Upper lobe of left lung (tissue), 4 donors: ENCODE data around the gene DLL4.

Experiments used
- POLR2A ChIP-seq, 4 donors: fragments of 450-650 bp; IDR thresholded peaks; one replicate each; pipeline ENCODE4 v1.5.1; 2016 to 2017; ENCODE audit warnings: antibody characterized with exemption in 4 of 4, mild to moderate bottlenecking in 2 of 4
- POLR2AphosphoS5 ChIP-seq, 2 donors: sonication (generic); formaldehyde crosslinking; IDR thresholded peaks; one replicate each; pipeline ENCODE4 v1.5.1; 2017; ENCODE audit warnings: antibody characterized with exemption in 2 of 2
- TF ChIP-seq, protein P1 (sequence below), 6 experiments: fragments of 450-650 bp in 4 of 6; fragments of 200-600 bp in 2 of 6; sonication (generic) in 2 of 6; IDR thresholded peaks; one replicate each; pipeline ENCODE4 v1.5.1; 2016 to 2019; ENCODE audit warnings: antibody characterized with exemption in 6 of 6

DNA sequence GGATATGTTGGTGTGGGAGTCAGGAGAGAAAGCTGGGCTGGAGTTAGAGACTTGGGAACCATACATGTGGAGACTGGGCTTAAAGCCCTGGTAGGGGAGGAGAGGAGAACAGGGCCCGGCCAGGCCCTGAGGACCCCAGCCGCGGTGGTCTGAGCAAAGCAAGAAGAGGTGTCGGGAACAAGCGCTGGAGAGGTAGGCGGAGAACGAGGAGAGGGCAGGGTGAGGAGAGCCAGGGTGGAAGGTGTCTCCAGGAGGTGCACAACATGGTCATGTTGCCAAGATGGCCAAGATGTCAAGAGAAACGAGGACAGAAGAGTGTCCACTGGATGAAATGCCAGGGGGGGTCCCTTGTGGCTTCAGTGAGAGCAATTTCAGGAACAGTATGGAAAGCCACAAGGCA, 29.6 kb downstream of the DLL4 start:
- TF ChIP-seq, protein P1, sequence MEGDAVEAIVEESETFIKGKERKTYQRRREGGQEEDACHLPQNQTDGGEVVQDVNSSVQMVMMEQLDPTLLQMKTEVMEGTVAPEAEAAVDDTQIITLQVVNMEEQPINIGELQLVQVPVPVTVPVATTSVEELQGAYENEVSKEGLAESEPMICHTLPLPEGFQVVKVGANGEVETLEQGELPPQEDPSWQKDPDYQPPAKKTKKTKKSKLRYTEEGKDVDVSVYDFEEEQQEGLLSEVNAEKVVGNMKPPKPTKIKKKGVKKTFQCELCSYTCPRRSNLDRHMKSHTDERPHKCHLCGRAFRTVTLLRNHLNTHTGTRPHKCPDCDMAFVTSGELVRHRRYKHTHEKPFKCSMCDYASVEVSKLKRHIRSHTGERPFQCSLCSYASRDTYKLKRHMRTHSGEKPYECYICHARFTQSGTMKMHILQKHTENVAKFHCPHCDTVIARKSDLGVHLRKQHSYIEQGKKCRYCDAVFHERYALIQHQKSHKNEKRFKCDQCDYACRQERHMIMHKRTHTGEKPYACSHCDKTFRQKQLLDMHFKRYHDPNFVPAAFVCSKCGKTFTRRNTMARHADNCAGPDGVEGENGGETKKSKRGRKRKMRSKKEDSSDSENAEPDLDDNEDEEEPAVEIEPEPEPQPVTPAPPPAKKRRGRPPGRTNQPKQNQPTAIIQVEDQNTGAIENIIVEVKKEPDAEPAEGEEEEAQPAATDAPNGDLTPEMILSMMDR (IDR thresholded peaks at IDR 0.05) = no peak
- no peak for TF ChIP-seq POLR2AphosphoS5 (IDR thresholded peaks at IDR 0.05)
- no peak for TF ChIP-seq POLR2A (IDR thresholded peaks at IDR 0.05)
